Measurements from ENCODE around the gene GMFB. TPM values are rescaled to one million over a fixed set of nuclear protein-coding genes. Genes with fewer than 3 reads are reported as not detected.
"Not testable (repeated sequence)": the region's sequence is repeated elsewhere in the genome, so short reads cannot be mapped to it uniquely, and the experiment has no call there.

GMFB gene
- total and polyA plus RNA-seq, 2 experiments from 2014 or later, result 76.8 to 110 TPM

DNA sequence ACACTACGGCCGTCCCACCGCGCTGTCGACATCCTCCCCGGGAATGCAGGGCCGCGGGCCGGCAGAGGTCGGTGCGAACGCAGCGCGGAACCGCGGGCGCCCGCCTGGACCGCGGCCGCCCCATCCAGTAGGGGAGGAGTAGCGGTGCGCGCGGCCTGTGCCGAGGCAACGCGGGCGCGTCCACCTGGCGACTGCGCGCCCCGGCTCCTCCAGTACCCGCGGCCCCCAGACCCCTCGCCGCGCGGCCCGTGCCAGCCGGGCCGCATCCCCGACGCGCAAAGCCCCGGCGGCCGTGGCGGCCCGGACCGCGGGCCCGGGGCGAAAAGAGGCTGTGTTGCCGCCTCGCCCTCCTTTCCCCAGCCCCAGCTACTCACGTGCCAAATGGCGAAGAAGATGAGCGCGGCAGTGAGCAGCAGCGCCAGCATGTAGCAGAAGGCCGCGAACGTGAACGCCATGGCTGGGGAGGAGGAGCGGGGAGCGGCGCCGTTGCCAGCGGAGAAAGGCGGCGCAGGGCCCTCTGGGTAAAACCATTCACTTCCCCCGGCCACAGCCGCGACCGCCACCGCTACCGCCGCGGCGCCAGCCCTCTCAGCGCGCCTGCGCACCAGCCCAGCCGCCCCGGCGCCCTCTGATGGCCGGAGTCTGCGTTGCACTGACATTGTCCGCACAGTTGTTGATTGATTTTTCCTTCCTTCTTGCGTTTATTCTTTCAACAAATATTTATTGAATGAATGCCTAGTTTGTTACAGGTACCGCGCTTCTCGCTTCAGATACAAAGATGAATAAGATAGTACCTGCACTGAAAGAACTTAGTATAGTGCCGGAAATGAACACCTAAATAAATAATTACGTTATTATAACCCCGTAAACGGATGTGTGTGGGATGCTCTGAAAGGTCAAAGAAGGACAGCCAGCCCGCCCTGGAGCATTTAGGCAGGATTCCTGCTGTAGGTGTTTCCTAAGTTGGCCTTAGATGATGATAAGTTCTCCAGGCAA lies 47.6 kb downstream of the GMFB start, which contains the start of gene CNIH1:
Gene CNIH1 (minus strand): TSS at position 502 of the 996 bp plus-strand sequence. CDS start 47 bp downstream, at position 455.
- Histone ChIP-seq H3K27ac (peak within 1 kb of the TSS; percentile 94), H3K4me1 (ENCODE audit: insufficient read depth) (peaks cover 36% of the 10 kb centered on the region), H3K27me3 (replicated peaks; ENCODE audit: insufficient read depth) (no peaks in the 10 kb centered on the region), H3K9me2 (ENCODE audit: insufficient read depth) (no peaks in the 10 kb centered on the region), H2AFZ (peak within 1 kb of the TSS; percentile 97), H3K36me3 (ENCODE audit: low read depth) (no peaks in the 10 kb centered on the region), H4K20me1 (ENCODE audit: insufficient read depth) (no peaks in the 10 kb centered on the region), H3F3A (ENCODE audit: insufficient read depth) (peaks cover 17% of the 10 kb centered on the region), H3K4me3 (peak within 1 kb of the TSS; percentile 95), H3K4me2 (ENCODE audit: unreplicated experiment) (peak within 1 kb of the TSS; percentile 89), H3K9me3 (ENCODE audit: low read depth) (no peaks in the 10 kb centered on the region), H3K79me2 (ENCODE audit: insufficient read depth) (peaks cover 45% of the 10 kb centered on the region), H3K9ac (peak within 1 kb of the TSS; percentile 94)
- peak; percentile 98 for DNase-seq
- in situ Hi-C loops (cut with MboI), result no loop called here
- no peak for TF ChIP-seq EZH2phosphoT487 (IDR thresholded peaks at IDR 0.05; ENCODE audit: insufficient read depth, low read depth)
- TF ChIP-seq EZH2 (IDR thresholded peaks at IDR 0.05; ENCODE audit: insufficient read depth, poor library complexity, severe bottlenecking), result no peak
- 1 to 2% methylated on average over 90 to 91 of the region's 100 CpGs for WGBS, 2 experiments (ENCODE audit: low coverage in 1 of 2, low lambda C conversion rate in 2 of 2, missing lambda C conversion rate in 2 of 2)

DNA sequence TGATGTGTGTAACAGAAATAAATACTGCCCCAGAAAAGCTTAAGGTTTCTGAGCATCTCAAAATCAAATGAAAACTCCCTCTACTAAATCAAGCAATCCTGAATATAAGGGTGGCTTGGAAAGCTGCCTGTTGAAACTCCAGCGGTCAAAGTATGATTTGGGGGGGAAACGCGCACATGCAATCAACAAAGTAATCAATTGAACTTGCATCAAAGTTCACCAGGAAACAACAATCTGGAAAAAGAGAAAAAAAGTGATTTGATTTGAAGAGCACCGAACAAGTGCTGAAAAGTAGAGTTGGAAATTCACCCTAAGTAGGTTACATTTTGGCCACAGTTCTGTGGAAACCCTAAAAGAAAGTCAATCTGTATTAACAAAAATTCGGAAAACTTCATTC lies 48.3 kb downstream of the GMFB start:
- no peaks in the 10 kb centered on the region for H3K9me3 ChIP-seq (ENCODE audit: low read depth)
- WGBS, 2 experiments (ENCODE audit: low coverage in 1 of 2, low lambda C conversion rate in 2 of 2, missing lambda C conversion rate in 2 of 2), result 0% methylated on average over 5 of the region's 5 CpGs
- peaks cover 52% of the 10 kb centered on the region for H3K79me2 ChIP-seq (ENCODE audit: insufficient read depth)
- peak overlapping the region; percentile 71 for H2AFZ ChIP-seq
- H3K27ac ChIP-seq, result peak overlapping the region; percentile 94
- H3K4me1 ChIP-seq (ENCODE audit: insufficient read depth), result peaks cover 41% of the 10 kb centered on the region
- peak overlapping the region; percentile 94 for H3K9ac ChIP-seq
- no peak for TF ChIP-seq EZH2 (IDR thresholded peaks at IDR 0.05; ENCODE audit: insufficient read depth, poor library complexity, severe bottlenecking)
- H3K9me2 ChIP-seq (ENCODE audit: insufficient read depth), result no peaks in the 10 kb centered on the region
- peak overlapping the region; percentile 89 for H3K4me2 ChIP-seq (ENCODE audit: unreplicated experiment)
- in situ Hi-C loops (cut with MboI), result no loop called here
- H3K27me3 ChIP-seq (replicated peaks; ENCODE audit: insufficient read depth), result no peaks in the 10 kb centered on the region
- DNase-seq, result peak; percentile 39
- peak overlapping the region; percentile 95 for H3K4me3 ChIP-seq
- no peaks in the 10 kb centered on the region for H3K36me3 ChIP-seq (ENCODE audit: low read depth)
- H4K20me1 ChIP-seq (ENCODE audit: insufficient read depth), result no peaks in the 10 kb centered on the region
- peaks cover 19% of the 10 kb centered on the region for H3F3A ChIP-seq (ENCODE audit: insufficient read depth)

DNA sequence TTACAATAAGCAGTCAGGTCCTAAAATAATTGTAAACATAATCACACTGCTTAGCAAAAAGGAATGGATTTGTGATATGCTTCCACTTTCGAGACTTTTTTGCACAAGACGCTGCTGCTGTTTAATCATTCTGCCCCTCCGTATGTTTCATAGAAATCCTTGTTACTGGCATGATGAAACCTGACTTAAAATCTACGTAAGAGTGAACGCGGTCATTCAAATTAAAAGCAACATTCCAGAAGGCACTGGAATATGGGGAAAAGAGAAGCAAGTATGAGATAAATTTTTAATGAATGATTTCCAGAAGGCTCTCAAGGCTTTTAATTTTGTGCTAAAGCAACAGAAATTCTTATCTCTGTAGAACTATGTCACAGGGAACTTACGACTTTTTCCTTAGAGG lies 48.7 kb downstream of the GMFB start:
- peaks cover 57% of the 10 kb centered on the region for H3K79me2 ChIP-seq (ENCODE audit: insufficient read depth)
- H3K4me3 ChIP-seq, result peak overlapping the region; percentile 95
- no peaks in the 10 kb centered on the region for H3K27me3 ChIP-seq (replicated peaks; ENCODE audit: insufficient read depth)
- no peak for TF ChIP-seq EZH2phosphoT487 (IDR thresholded peaks at IDR 0.05; ENCODE audit: insufficient read depth, low read depth)
- TF ChIP-seq EZH2 (IDR thresholded peaks at IDR 0.05; ENCODE audit: insufficient read depth, poor library complexity, severe bottlenecking), result no peak
- in situ Hi-C loops (cut with MboI), result no loop called here
- H3K4me1 ChIP-seq (ENCODE audit: insufficient read depth), result peaks cover 43% of the 10 kb centered on the region
- peak overlapping the region; percentile 71 for H2AFZ ChIP-seq
- no peaks in the 10 kb centered on the region for H4K20me1 ChIP-seq (ENCODE audit: insufficient read depth)
- peak overlapping the region; percentile 89 for H3K4me2 ChIP-seq (ENCODE audit: unreplicated experiment)
- H3K27ac ChIP-seq, result peak overlapping the region; percentile 94
- peaks cover 19% of the 10 kb centered on the region for H3F3A ChIP-seq (ENCODE audit: insufficient read depth)
- peak overlapping the region; percentile 94 for H3K9ac ChIP-seq
- H3K36me3 ChIP-seq (ENCODE audit: low read depth), result no peaks in the 10 kb centered on the region
- DNase-seq, result peak; percentile 42
- no peaks in the 10 kb centered on the region for H3K9me3 ChIP-seq (ENCODE audit: low read depth)
- no peaks in the 10 kb centered on the region for H3K9me2 ChIP-seq (ENCODE audit: insufficient read depth)
- WGBS, 2 experiments (ENCODE audit: low coverage in 1 of 2, low lambda C conversion rate in 2 of 2, missing lambda C conversion rate in 2 of 2), result 58 to 66% methylated on average over 7 of the region's 7 CpGs

DNA sequence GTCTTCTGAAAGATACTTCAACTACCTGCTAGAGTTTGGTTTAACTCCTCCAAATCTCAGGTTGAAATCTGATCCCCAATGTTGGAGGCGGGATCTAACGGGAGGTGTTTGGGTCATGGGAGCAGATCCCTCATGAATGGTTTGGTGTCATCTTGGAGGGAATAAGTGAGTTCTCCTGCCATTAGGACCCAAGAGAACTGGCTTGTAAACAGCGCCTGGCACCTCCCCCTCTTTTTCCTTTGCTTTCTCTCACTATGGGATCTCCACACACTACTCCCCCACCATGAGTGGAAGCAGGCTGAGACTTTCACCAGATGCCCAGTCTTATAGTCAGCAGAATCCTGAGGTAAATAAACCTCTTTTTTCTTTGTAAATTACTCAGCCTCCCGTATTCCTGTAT lies 50.1 kb downstream of the GMFB start:
- no peak for TF ChIP-seq EZH2 (IDR thresholded peaks at IDR 0.05; ENCODE audit: insufficient read depth, poor library complexity, severe bottlenecking)
- no peak for TF ChIP-seq EZH2phosphoT487 (IDR thresholded peaks at IDR 0.05; ENCODE audit: insufficient read depth, low read depth)
- DNase-seq, result no peak
- in situ Hi-C loops (cut with MboI), result no loop called here
- Histone ChIP-seq H3K4me3 (no peak overlapping the region), H3K27me3 (replicated peaks; ENCODE audit: insufficient read depth) (no peaks in the 10 kb centered on the region), H3F3A (ENCODE audit: insufficient read depth) (peaks cover 19% of the 10 kb centered on the region), H3K9me2 (ENCODE audit: insufficient read depth) (no peaks in the 10 kb centered on the region), H3K4me2 (ENCODE audit: unreplicated experiment) (peak overlapping the region; percentile 89), H3K9me3 (ENCODE audit: low read depth) (no peaks in the 10 kb centered on the region), H4K20me1 (ENCODE audit: insufficient read depth) (no peaks in the 10 kb centered on the region; the same call in 1 of the 2 replicates), H3K9ac (no peak overlapping the region), H2AFZ (no peak overlapping the region), H3K79me2 (ENCODE audit: insufficient read depth) (peaks cover 70% of the 10 kb centered on the region), H3K36me3 (ENCODE audit: low read depth) (0 out of 2 replicates have a peak, but pooled peaks cover 7% of the 10 kb centered on the region), H3K4me1 (ENCODE audit: insufficient read depth) (peaks cover 41% of the 10 kb centered on the region), H3K27ac (no peak overlapping the region)
- 73 to 85% methylated on average over 4 of the region's 4 CpGs for WGBS, 2 experiments (ENCODE audit: low coverage in 1 of 2, low lambda C conversion rate in 2 of 2, missing lambda C conversion rate in 2 of 2)

DNA sequence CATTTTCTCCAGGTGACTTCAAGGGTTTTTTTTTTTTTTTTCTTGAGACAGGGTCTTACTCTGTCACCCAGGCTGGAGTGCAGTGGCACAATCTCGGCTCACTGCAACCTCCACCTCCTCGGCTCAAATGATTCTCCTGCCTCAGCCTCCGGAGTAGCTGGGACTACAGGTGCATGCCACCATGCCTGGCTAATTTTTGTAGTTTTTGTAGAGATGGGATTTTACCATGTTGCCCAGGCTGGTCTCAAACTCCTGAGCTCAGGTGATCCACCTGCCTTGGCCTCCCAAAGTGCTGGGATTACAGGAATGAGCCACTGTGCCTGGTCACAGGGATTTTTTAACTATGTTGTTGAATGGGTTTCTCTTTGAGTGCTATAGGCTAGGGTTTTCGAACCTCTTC lies 50.8 kb downstream of the GMFB start:
- Histone ChIP-seq H3K4me1 (ENCODE audit: insufficient read depth) (peaks cover 45% of the 10 kb centered on the region), H3K79me2 (ENCODE audit: insufficient read depth) (peaks cover 78% of the 10 kb centered on the region), H3F3A (ENCODE audit: insufficient read depth) (peaks cover 19% of the 10 kb centered on the region)
- 85% methylated on average over 4 of the region's 4 CpGs for WGBS, 2 experiments (ENCODE audit: low coverage in 1 of 2, low lambda C conversion rate in 2 of 2, missing lambda C conversion rate in 2 of 2)
- H3K27me3 ChIP-seq (replicated peaks; ENCODE audit: insufficient read depth); H3K9me2 ChIP-seq (ENCODE audit: insufficient read depth); H3K4me3 ChIP-seq; H3K27ac ChIP-seq; in situ Hi-C loops (cut with MboI); H4K20me1 ChIP-seq (ENCODE audit: insufficient read depth); DNase-seq; H3K9ac ChIP-seq; H3K9me3 ChIP-seq (ENCODE audit: low read depth); H3K36me3 ChIP-seq (ENCODE audit: low read depth); H3K4me2 ChIP-seq (ENCODE audit: unreplicated experiment); H2AFZ ChIP-seq: not testable (repeated sequence)
